Lower leg skin (tissue), 4 donors: ENCODE results near the gene WASHC3. TPM values are rescaled to one million over a fixed set of nuclear protein-coding genes. Genes with fewer than 3 reads are reported as not detected.
"Not testable (repeated sequence)": the region's sequence is repeated elsewhere in the genome, so short reads cannot be mapped to it uniquely, and the experiment has no call there.

Experiments
- DNase-seq, 2 donors: peaks; one replicate each; pipeline ENCODE4 v3.0.0-alpha.2; 2019; ENCODE audit warnings: low spot score in 2 of 2
- H3K4me3 ChIP-seq: fragments of 200-600 bp; sonication (generic); 2 replicates; pipeline ENCODE4 v1.5.1; 2017; ENCODE audit warnings: mild to moderate bottlenecking, low read depth; ENCODE audit not compliant: poor library complexity, severe bottlenecking
- POLR2A ChIP-seq, 2 donors: fragments of 450-650 bp; IDR thresholded peaks; one replicate each; pipeline ENCODE4 v1.6.1; 2016 to 2017; ENCODE audit warnings: antibody characterized with exemption in 2 of 2, mild to moderate bottlenecking in 1 of 2, moderate library complexity in 1 of 2
- WGBS, 2 donors: methylation state at CpG; one replicate each; pipeline ENCODE4 v1.1.5; 2018; 5-methylcytosine and 5-hydroxymethylcytosine counted together
- intact Hi-C: fragments of 100-400 bp; cut with DNase I; formaldehyde crosslinking; loops from one replicate; pipeline ENCODE4 v1.15.0; 2023; ENCODE audit warnings: low total_unique reads
- total RNA-seq, 4 donors: library from RNA; depleted of rRNA; stranded (reverse); fragments of >200 nt; gene quantifications; one replicate each; pipeline ENCODE4 v1.1.0, GENCODE V29; 2016
- TF ChIP-seq, protein P1 (sequence below), 3 donors: fragments of 450-650 bp; IDR thresholded peaks; one replicate each; pipeline ENCODE4 v1.5.1; 2016; ENCODE audit warnings: antibody characterized with exemption in 3 of 3, mild to moderate bottlenecking in 3 of 3, moderate library complexity in 2 of 3

The WASHC3 gene
- total RNA-seq, 4 donors from 2014 or later: 33.5 to 74.7 (median 53.6) TPM

DNA sequence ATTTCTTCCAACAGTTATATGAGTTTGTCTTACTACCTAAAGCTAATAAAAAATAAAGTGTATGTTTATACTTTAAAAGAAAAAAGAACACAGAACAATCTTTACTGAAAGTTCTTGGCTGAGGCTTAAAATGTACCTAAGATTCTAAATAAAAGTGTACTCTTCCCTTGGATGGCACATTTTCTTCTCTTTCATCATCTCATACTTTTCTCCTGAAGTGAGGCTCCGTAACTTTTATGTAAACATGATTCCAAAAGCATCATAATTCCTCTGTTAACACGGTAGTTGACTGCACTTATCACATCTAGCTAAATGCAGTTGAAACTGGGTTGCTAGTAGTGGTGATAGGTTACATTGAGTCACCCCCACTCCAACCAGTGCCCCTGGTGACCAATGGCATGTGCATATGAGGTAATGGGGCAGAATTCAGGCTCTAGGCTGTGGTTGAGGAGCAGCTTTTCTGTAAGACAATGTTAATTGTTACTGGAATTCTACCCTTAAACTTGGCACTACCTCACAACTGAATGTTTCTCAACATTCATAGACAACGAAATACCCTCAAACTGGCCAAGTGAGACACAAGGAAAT is 38.4 kb downstream of the WASHC3 start:
- WGBS, 2 donors: 90 to 95% methylated on average over 3 of the region's 3 CpGs
- intact Hi-C loops: no loop called here
- no peak for DNase-seq

DNA sequence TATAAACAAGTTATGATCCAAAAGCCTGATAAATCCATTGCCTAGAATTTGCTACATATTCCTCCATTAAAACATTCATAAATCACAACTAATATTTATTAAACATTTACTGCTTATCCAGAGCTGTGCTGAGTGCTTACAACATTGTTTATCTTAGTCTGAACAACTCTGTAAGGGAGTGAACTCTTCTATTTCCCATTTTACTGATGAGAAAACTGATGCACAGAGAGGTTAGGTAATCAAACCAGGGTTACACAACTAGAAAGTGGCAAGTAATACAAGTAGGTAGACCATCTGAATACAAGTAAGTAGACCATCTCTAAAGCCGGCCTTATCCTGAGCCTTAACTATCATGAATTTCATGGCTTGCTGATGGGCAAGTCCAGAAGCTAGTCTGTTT is 39.5 kb downstream of the WASHC3 start:
- H3K4me3 ChIP-seq: no peak overlapping the region
- intact Hi-C loops: no loop called here
- DNase-seq: no peak
- 91 to 100% methylated on average over 1 of the region's 1 CpG for WGBS, 2 donors
- TF ChIP-seq POLR2A (IDR thresholded peaks at IDR 0.05): no peak
- TF ChIP-seq, protein P1, sequence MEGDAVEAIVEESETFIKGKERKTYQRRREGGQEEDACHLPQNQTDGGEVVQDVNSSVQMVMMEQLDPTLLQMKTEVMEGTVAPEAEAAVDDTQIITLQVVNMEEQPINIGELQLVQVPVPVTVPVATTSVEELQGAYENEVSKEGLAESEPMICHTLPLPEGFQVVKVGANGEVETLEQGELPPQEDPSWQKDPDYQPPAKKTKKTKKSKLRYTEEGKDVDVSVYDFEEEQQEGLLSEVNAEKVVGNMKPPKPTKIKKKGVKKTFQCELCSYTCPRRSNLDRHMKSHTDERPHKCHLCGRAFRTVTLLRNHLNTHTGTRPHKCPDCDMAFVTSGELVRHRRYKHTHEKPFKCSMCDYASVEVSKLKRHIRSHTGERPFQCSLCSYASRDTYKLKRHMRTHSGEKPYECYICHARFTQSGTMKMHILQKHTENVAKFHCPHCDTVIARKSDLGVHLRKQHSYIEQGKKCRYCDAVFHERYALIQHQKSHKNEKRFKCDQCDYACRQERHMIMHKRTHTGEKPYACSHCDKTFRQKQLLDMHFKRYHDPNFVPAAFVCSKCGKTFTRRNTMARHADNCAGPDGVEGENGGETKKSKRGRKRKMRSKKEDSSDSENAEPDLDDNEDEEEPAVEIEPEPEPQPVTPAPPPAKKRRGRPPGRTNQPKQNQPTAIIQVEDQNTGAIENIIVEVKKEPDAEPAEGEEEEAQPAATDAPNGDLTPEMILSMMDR (IDR thresholded peaks at IDR 0.05): no peak

More for the DNA sequence above, 38.4 kb downstream of the WASHC3 start:
- no peak overlapping the region for H3K4me3 ChIP-seq
- no peak for TF ChIP-seq POLR2A (IDR thresholded peaks at IDR 0.05)
- TF ChIP-seq, protein P1 (IDR thresholded peaks at IDR 0.05): no peak

DNA sequence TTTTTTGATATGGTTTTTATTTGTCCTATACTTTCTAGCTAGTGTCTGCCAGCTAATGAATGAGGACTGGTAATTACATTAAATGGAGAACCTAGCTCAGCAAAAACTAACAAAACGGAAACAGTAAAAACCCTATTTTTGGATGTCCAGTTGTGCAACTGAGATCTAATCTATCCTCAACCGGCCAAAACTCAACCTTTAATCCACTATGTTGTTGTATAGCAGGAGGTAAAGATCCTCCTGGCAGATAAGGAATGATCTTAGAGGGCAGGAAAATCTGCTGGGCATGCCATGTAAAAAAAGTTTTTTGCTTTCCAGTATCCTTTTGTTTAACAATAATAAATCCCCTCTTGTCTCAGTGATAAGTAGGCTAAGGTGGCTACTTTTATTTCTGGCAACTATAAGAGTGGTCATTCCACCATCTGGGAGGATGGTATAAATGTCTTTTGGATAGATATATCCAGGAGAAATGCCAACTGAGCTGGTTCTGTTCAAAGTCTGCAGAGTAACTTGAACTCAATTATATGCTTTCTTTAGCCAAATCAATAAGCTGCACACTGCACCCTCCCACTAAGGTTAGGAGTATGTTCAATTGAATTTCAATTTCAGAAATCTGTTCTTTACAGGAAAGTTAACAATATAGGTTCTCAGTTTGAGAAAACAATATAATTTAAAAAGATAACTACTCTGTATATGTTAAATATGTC is 40.1 kb downstream of the WASHC3 start:
- H3K4me3 ChIP-seq: no peak overlapping the region
- no peak for DNase-seq
- intact Hi-C loops: no loop called here
- WGBS, 2 donors: 77 to 79% methylated on average over 2 of the region's 2 CpGs
- no peak for TF ChIP-seq POLR2A (IDR thresholded peaks at IDR 0.05)
- TF ChIP-seq, protein P1 (IDR thresholded peaks at IDR 0.05): no peak

DNA sequence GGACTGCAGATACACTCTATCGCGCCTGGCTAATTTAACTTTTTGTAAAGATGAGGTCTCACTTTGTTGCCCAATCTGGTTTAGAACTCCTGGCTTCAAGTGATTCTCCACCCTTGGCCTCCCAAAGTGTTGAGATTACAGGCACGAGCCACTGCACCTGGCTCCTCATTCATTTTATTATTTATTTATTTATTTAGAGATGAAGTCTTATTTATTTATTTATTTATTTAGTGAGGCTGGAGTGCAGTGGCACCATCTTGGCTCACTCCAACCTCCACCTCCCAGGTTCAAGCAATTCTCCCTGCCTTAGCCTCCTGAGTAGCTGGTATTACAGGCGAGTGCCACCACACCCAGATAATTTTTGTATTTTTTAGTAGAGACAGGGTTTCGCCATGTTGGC is 43.2 kb downstream of the WASHC3 start:
- DNase-seq, H3K4me3 ChIP-seq, intact Hi-C loops: not testable (repeated sequence)
- 99 to 100% methylated on average over 5 of the region's 5 CpGs for WGBS, 2 donors

DNA sequence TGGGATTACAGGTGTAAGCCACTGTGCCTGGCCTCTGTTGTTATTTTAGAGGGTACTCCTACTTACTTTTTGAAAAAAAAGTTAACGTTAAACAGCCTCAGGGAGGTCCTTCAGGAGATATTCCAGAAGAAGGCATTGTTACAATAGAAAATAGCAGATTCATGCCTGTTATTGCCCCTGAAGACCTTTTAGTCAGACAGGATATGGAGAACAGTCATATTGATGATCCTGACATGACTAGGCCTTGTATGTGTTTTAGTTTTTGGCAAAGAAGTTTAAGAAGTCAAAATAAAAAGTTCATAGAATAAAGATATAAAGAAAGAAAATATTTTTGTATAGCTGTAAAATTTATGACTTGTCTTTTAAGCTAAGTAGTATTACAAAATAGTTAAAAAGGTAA is 45.3 kb downstream of the WASHC3 start:
- no peak overlapping the region for H3K4me3 ChIP-seq
- intact Hi-C loops: no loop called here
- 85 to 88% methylated on average over 1 of the region's 1 CpG for WGBS, 2 donors
- no peak for DNase-seq
- TF ChIP-seq, protein P1 (IDR thresholded peaks at IDR 0.05): no peak
- TF ChIP-seq POLR2A (IDR thresholded peaks at IDR 0.05): no peak

DNA sequence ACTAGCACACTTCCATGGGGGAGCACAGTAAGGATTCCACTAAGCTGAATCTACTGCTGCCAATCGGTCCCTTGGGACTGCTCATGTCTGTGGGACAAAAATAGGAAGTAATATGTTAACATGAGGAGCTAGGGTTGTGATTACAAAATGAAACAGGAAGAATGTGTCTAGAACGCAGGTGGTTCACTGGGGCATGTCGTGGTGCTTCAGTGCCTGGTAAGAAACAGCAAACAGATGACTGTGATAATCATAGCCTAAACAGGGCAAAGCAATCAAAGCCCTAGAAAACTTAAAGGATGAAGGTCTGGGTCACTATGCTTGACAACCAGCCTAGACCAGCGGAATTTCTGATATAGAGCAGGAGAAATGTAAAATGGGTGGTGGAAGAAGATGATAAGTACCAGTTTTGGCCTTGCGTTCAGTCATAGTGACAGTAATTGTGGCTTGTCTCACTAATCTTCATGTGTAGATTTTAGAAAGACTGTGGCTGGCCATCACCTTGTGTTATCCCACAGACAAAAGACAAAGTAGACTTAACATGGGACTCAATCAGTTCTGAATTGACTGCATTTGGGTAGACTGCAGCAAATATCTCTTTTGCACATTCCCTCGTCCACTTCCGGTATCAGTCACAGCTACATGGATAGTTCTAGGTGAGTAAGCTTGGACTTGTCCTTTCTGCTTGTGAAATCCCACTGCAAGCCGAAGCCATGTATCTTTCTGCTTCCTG is 51.4 kb downstream of the WASHC3 start:
- WGBS, 2 donors: 79 to 90% methylated on average over 8 of the region's 8 CpGs
- no peak overlapping the region for H3K4me3 ChIP-seq
- TF ChIP-seq, protein P1 (IDR thresholded peaks at IDR 0.05): no peak
- no peak for TF ChIP-seq POLR2A (IDR thresholded peaks at IDR 0.05)
- intact Hi-C loops: no loop called here
- no peak for DNase-seq
